OCI-LY1 (cell line): ENCODE results near the gene UPF2.
"Not testable (repeated sequence)": the region's sequence is repeated elsewhere in the genome, so short reads cannot be mapped to it uniquely, and the experiment has no call there.

Source experiments
- H2AFZ ChIP-seq: fragments of 200-600 bp; sonication (generic), shearing (Covaris generic); 2 replicates; pipeline ENCODE4 v1.6.0; 2014; ENCODE audit warnings: antibody characterized with exemption, mild to moderate bottlenecking, low read length
- H3F3A ChIP-seq: fragments of 200-600 bp; sonication (generic), shearing (Covaris generic); 2 replicates; pipeline ENCODE4 v1.6.0; 2014; ENCODE audit warnings: mild to moderate bottlenecking, antibody characterized with exemption, low read length, moderate library complexity; ENCODE audit not compliant: insufficient read depth
- H3K27ac ChIP-seq: fragments of 200-600 bp; sonication (generic); 2 replicates; pipeline ENCODE4 v1.5.1; 2014; ENCODE audit warnings: low read length, mixed run types, mild to moderate bottlenecking, low read depth; ENCODE audit not compliant: poor library complexity, severe bottlenecking
- H3K27me3 ChIP-seq: fragments of 200-600 bp; sonication (generic); 2 replicates; pipeline ENCODE4 v1.6.0; 2014; ENCODE audit warnings: antibody characterized with exemption, mild to moderate bottlenecking, low read length, moderate library complexity; ENCODE audit not compliant: insufficient read depth
- H3K36me3 ChIP-seq: fragments of 200-600 bp; sonication (generic); 2 replicates; pipeline ENCODE4 v1.6.1; 2014; ENCODE audit warnings: mild to moderate bottlenecking, antibody characterized with exemption, low read length, moderate library complexity, mixed read lengths; ENCODE audit not compliant: insufficient read depth
- H3K4me1 ChIP-seq: fragments of 200-600 bp; sonication (generic); 2 replicates; pipeline ENCODE4 v1.5.1; 2014; ENCODE audit warnings: mild to moderate bottlenecking, low read length, moderate library complexity; ENCODE audit not compliant: insufficient read depth, severe bottlenecking
- H3K4me2 ChIP-seq: fragments of 200-600 bp; sonication (generic), shearing (Covaris generic); 2 replicates; pipeline ENCODE4 v1.6.1; 2014; ENCODE audit warnings: low read length
- H3K4me3 ChIP-seq: fragments of 200-600 bp; sonication (generic); 2 replicates; pipeline ENCODE4 v1.5.1; 2014; ENCODE audit warnings: low read length, low read depth, mild to moderate bottlenecking, mixed read lengths; ENCODE audit not compliant: poor library complexity, severe bottlenecking
- H3K79me2 ChIP-seq: fragments of 200-600 bp; shearing (Covaris generic); 2 replicates; pipeline ENCODE4 v1.6.1; 2016; ENCODE audit warnings: mixed run types, low read length, mixed read lengths; ENCODE audit not compliant: insufficient read depth
- H3K9ac ChIP-seq: fragments of 200-600 bp; sonication (generic), shearing (Covaris generic); 2 replicates; pipeline ENCODE4 v1.6.1; 2014; ENCODE audit warnings: mild to moderate bottlenecking, low read length, mixed read lengths
- H3K9me2 ChIP-seq: fragments of 200-600 bp; sonication (generic), shearing (Covaris generic); 2 replicates; pipeline ENCODE4 v1.6.1; 2014; ENCODE audit warnings: low read depth, mild to moderate bottlenecking, low read length, mixed read lengths
- H3K9me3 ChIP-seq: fragments of 200-600 bp; shearing (Covaris generic); 2 replicates; pipeline ENCODE4 v1.6.1; 2014; ENCODE audit warnings: low read length, mixed read lengths
- H4K20me1 ChIP-seq: fragments of 200-600 bp; sonication (generic), shearing (Covaris generic); 2 replicates; pipeline ENCODE4 v1.6.0; 2016; ENCODE audit warnings: mild to moderate bottlenecking, low read length; ENCODE audit not compliant: insufficient read depth
- EZH2 ChIP-seq: fragments of 200-600 bp; sonication (generic), shearing (Covaris generic); IDR thresholded peaks from 2 replicates; pipeline ENCODE4 v1.8.0; 2017; ENCODE audit warnings: borderline replicate concordance, mixed run types, mild to moderate bottlenecking, antibody characterized with exemption, low read length, moderate library complexity, mixed read lengths
- TF ChIP-seq, protein P1 (sequence below): fragments of 200-600 bp; sonication (generic), shearing (Covaris generic); IDR thresholded peaks from 2 replicates; pipeline ENCODE4 v1.5.1; 2017; ENCODE audit warnings: mild to moderate bottlenecking, antibody characterized with exemption, low read length, moderate library complexity, mixed read lengths

UPF2 gene

DNA sequence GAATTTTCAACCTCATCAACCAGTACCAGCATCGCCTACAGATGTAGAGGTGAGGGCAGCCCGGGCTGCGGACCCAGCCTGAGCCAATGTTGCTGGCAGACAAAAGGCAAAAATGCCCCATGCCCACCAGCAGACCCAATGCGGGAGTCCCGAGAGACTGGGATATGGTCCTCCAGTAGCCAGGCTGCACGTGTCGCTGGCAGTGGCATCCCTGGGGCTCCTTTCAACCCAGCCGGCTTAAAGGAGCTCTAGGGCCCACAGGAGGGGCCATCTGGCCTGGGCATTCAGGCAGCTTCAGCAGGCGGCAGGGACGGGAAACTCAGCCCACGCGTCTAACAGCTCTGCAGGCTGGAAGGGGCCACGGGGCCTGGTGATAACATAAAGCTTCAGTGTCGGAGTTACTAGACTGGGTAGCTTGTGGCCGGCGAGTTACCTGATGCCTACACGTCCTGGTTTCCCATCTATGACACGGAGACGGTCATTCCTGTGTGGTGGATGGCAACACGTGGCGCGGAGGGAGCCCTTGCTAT is 148.8 kb downstream of the UPF2 start:
- Histone ChIP-seq H3K4me3 (no peak overlapping the region), H3F3A (no peaks in the 10 kb centered on the region), H3K27me3 (no peaks in the 10 kb centered on the region), H3K4me2 (no peak overlapping the region), H3K27ac (no peak overlapping the region), H2AFZ (no peak overlapping the region), H3K79me2 (no peaks in the 10 kb centered on the region), H3K36me3 (no peaks in the 10 kb centered on the region), H3K9me3 (no peaks in the 10 kb centered on the region), H3K9me2 (no peaks in the 10 kb centered on the region), H3K4me1 (no peaks in the 10 kb centered on the region), H4K20me1 (no peaks in the 10 kb centered on the region), H3K9ac (no peak overlapping the region)
- no peak for TF ChIP-seq EZH2
- TF ChIP-seq, protein P1, sequence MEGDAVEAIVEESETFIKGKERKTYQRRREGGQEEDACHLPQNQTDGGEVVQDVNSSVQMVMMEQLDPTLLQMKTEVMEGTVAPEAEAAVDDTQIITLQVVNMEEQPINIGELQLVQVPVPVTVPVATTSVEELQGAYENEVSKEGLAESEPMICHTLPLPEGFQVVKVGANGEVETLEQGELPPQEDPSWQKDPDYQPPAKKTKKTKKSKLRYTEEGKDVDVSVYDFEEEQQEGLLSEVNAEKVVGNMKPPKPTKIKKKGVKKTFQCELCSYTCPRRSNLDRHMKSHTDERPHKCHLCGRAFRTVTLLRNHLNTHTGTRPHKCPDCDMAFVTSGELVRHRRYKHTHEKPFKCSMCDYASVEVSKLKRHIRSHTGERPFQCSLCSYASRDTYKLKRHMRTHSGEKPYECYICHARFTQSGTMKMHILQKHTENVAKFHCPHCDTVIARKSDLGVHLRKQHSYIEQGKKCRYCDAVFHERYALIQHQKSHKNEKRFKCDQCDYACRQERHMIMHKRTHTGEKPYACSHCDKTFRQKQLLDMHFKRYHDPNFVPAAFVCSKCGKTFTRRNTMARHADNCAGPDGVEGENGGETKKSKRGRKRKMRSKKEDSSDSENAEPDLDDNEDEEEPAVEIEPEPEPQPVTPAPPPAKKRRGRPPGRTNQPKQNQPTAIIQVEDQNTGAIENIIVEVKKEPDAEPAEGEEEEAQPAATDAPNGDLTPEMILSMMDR: no peak

DNA sequence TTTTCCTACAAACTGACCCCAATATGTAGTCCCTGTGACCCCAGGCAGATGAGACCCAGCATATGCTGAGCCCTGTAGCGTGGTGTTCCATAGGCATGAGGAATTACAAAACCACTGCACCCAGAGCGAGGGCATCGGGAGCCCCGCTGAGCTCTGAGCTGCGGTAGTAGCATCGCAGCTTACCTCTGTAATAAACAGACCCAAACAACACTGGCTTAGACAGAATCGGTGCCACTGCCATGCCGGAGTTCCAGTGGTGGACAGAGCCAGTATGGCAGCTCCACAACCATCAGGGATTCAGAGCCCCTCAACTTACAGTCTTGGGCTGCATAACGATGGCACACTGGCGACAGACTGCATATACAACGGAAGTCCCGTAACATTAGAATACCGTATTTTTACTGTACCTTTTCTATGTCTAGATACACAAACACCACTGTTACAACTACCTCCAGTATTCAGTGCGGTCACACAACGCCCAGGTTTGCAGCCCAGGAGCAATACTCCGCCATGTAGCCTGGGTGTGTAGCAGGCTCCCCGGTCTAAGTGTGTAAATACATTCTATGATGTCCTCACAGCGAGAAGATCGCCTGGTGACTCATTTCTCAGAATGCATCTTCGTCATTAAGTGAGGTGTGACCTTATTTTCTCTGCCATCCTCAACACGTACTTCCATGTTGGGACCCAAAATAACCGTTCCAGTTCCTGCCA is 150.7 kb downstream of the UPF2 start:
- Histone ChIP-seq H3K9me3 (no peaks in the 10 kb centered on the region), H3F3A (no peaks in the 10 kb centered on the region), H3K4me2 (no peak overlapping the region), H3K9ac (no peak overlapping the region), H3K4me1 (no peaks in the 10 kb centered on the region), H4K20me1 (no peaks in the 10 kb centered on the region), H3K9me2 (no peaks in the 10 kb centered on the region), H2AFZ (no peak overlapping the region), H3K27me3 (no peaks in the 10 kb centered on the region), H3K36me3 (no peaks in the 10 kb centered on the region), H3K27ac (no peak overlapping the region), H3K79me2 (no peaks in the 10 kb centered on the region), H3K4me3 (no peak overlapping the region)
- no peak for TF ChIP-seq EZH2
- TF ChIP-seq, protein P1: no peak

DNA sequence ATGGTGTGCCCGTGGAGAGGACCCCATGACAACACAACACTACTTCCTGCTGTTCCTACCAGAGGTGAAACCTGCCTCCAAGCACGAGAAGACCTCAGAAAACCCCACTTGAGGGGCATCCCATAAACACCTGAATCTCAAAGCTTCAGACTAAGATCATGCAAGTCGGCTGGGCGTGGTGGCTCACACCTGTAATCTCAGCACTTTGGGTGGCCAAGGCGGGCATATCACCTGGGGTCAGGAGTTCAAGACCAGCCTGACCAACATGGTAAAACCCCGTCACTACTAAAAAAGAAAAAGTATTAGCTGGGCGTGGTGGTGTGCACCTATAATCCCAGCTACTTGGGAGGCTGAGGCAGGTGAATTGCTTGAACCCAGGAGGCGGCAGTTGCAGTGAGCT is 153.3 kb downstream of the UPF2 start:
- not testable (repeated sequence) for H3K27ac ChIP-seq, H3K36me3 ChIP-seq, H4K20me1 ChIP-seq, H3K4me2 ChIP-seq, H3K79me2 ChIP-seq, H3K9ac ChIP-seq, H3K4me1 ChIP-seq, H3K9me2 ChIP-seq, H3F3A ChIP-seq, H3K9me3 ChIP-seq, H2AFZ ChIP-seq, H3K27me3 ChIP-seq, H3K4me3 ChIP-seq
